GM12878 (cell line): ENCODE data around the gene SMCP. TPM values are rescaled to one million over a fixed set of nuclear protein-coding genes. Genes with fewer than 3 reads are reported as not detected.

ENCODE experiments used
- CREM ChIP-seq: IDR thresholded peaks from 2 replicates; pipeline ENCODE4 v1.6.1; 2014; ENCODE audit warnings: antibody characterized with exemption, low read depth
- ELK1 ChIP-seq: IDR thresholded peaks from 2 replicates; pipeline ENCODE4 v1.6.1; 2012; ENCODE audit warnings: low read depth, low read length, improper control_type of control experiment
- MYB ChIP-seq: fragments of 150-350 bp; IDR thresholded peaks from 2 replicates; pipeline ENCODE4 v1.6.1; 2014; ENCODE audit warnings: mild to moderate bottlenecking, low read depth, low read length, borderline replicate concordance
- MYC ChIP-seq: IDR thresholded peaks from 2 replicates; pipeline ENCODE4 v1.6.1; 2011; ENCODE audit warnings: mild to moderate bottlenecking, low read length, moderate library complexity, inconsistent platforms; ENCODE audit not compliant: insufficient read depth, insufficient replicate concordance, insufficient read length, severe bottlenecking
- RAD51 ChIP-seq: fragments of 450-650 bp; IDR thresholded peaks from 2 replicates; pipeline ENCODE4 v1.6.1; 2016; ENCODE audit warnings: moderate library complexity, mild to moderate bottlenecking, inconsistent platforms
- RB1 ChIP-seq: fragments of 450-650 bp; formaldehyde crosslinking; IDR thresholded peaks from 2 replicates; pipeline ENCODE4 v1.6.1; 2017; ENCODE audit warnings: mild to moderate bottlenecking, borderline replicate concordance
- REST ChIP-seq: IDR thresholded peaks from 2 replicates; pipeline ENCODE4 v1.6.1; 2012; ENCODE audit warnings: mild to moderate bottlenecking, low read depth, low read length
- RFX5 ChIP-seq: IDR thresholded peaks from 2 replicates; pipeline ENCODE4 v1.6.1; 2011; ENCODE audit warnings: low read depth, low read length, improper control_type of control experiment
- SMC3 ChIP-seq: IDR thresholded peaks from 2 replicates; pipeline ENCODE4 v1.6.1; 2011; ENCODE audit warnings: low read length, improper control_type of control experiment, borderline replicate concordance
- SP1 ChIP-seq: IDR thresholded peaks from one replicate; pipeline ENCODE4 v1.6.1; 2011; ENCODE audit warnings: low read depth, low read length
- SPI1 ChIP-seq: IDR thresholded peaks from 2 replicates; pipeline ENCODE4 v1.6.1; 2011; ENCODE audit warnings: low read depth, mild to moderate bottlenecking, low read length, moderate library complexity, borderline replicate concordance; ENCODE audit not compliant: insufficient read depth
- SREBF2 ChIP-seq: IDR thresholded peaks from 2 replicates; pipeline ENCODE4 v1.6.1; 2012; ENCODE audit warnings: mild to moderate bottlenecking, low read length
- TBL1XR1 ChIP-seq: IDR thresholded peaks from 2 replicates; pipeline ENCODE4 v1.6.1; 2012; ENCODE audit warnings: low read depth, low read length, improper control_type of control experiment
- TCF3 ChIP-seq: IDR thresholded peaks from 2 replicates; pipeline ENCODE4 v1.6.1; 2012; ENCODE audit warnings: low read depth, mild to moderate bottlenecking, low read length, borderline replicate concordance; ENCODE audit not compliant: insufficient read depth
- ZNF24 ChIP-seq: fragments of 450-650 bp; IDR thresholded peaks from 2 replicates; pipeline ENCODE4 v1.6.1; 2017; ENCODE audit warnings: antibody characterized with exemption, mild to moderate bottlenecking
- ZNF274 ChIP-seq: IDR thresholded peaks from one replicate; pipeline ENCODE4 v1.8.0; 2011; ENCODE audit not compliant: insufficient read length, insufficient read depth
- ZNF687 ChIP-seq: fragments of 450-650 bp; IDR thresholded peaks from 2 replicates; pipeline ENCODE4 v1.6.1; 2017; ENCODE audit warnings: mild to moderate bottlenecking, moderate library complexity
- polyA plus RNA-seq, 11 experiments: library from polyadenylated mRNA; depleted of rRNA in 4 of 11; unstranded in 6 of 11; stranded (reverse) in 5 of 11; fragments of >200 nt; fragmentation: Nextera tagmentation in 4 of 11; fragmentation: Illumina TruSeq in 1 of 11; extraction: Ambion mirVana in 4 of 11; extraction: Trizol in 1 of 11; gene quantifications; 1 replicate in 1 of 11; 2 replicates in 10 of 11; pipeline versions ENCODE4 v1.2.1 to v1.2.3, GENCODE V29; 2011 to 2016; ENCODE audit warnings: inconsistent platforms in 2 of 11, missing spikeins in 2 of 11, low read depth in 1 of 11
- total RNA-seq, 4 experiments: library from RNA; depleted of rRNA in 3 of 4; stranded (reverse); fragments of >200 nt in 3 of 4; fragmentation: Illumina TruSeq in 1 of 4; extraction: Trizol in 1 of 4; gene quantifications; 2 replicates each; pipeline versions ENCODE4 v1.2.1 to v1.2.3, GENCODE V29; 2013 to 2021
- TF ChIP-seq, protein P1 (sequence below): IDR thresholded peaks from 2 replicates; pipeline ENCODE4 v1.6.1; 2012; ENCODE audit warnings: low read depth, low read length, improper control_type of control experiment

SMCP gene
- total and polyA plus RNA-seq, 10 of the 15 experiments (the other 5 are each of a cell fraction or from before 2014, with no cell fraction given), result 0.16 to 0.69 (median 0.27) TPM; not detected in 7

- TF ChIP-seq ZNF687 (no peak), ZNF274 (no peak), TBL1XR1 (no peak), SP1 (no peak), ELK1 (no peak), TCF3 (no peak), REST (no peak), RB1 (no peak), RFX5 (no peak), SREBF2 (no peak), ZNF24 (no peak), MYB (no peak), SMC3 (no peak), MYC (no peak), RAD51 (no peak), CREM (no peak), SPI1 (0 out of 2 replicates have a peak, but pooled peaks have one; percentile 13)
- TF ChIP-seq, protein P1, sequence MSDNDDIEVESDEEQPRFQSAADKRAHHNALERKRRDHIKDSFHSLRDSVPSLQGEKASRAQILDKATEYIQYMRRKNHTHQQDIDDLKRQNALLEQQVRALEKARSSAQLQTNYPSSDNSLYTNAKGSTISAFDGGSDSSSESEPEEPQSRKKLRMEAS, result no peak
These were observed 2.2 kb downstream of the SMCP start (continued) for GRCh38 chr1:152880316-152880715.
